ENCODE data around the gene WDPCP. TPM values are rescaled to one million over a fixed set of nuclear protein-coding genes. Genes with fewer than 3 reads are reported as not detected.

Gene WDPCP
- total RNA-seq, 3 donors from 2014 or later (not counting 1 experiment from before 2014, with no cell fraction given), result 22.0 to 23.7 (median 22.9) TPM

DNA sequence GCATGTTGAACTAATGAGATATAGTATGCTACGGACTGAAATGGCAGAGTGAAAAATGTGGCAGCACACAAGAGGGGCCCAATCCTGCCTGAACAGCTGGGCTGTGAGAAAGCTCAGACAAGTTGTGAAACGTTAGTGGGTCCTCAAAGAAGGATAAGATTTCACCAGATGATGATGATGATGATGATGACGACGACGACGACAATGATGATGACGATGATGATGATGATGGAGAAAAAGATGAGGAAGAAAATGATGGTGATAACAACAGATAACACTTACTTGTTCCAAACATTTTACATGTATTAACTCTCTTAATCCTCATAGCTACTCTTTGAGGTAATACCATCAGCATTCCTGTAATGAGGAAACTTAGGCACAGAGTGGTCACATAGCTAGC lies 94.2 kb downstream of the WDPCP start:
- Histone ChIP-seq H3K4me1 (ENCODE audit: control insufficient read depth, insufficient read depth, low read length) (no peaks in the 10 kb centered on the region), H3K27me3 (ENCODE audit: control insufficient read depth, insufficient read depth, low read length) (no peaks in the 10 kb centered on the region), H3K4me3 (ENCODE audit: low read length) (no peak overlapping the region), H3K9me3 (ENCODE audit: control insufficient read depth, insufficient read depth, low read length) (no peaks in the 10 kb centered on the region), H3K27ac (ENCODE audit: low read length) (no peak overlapping the region), H3K36me3 (ENCODE audit: control insufficient read depth, insufficient read depth, low read length) (no peaks in the 10 kb centered on the region)
- H3K9me3 Mint-ChIP-seq, result no peaks in the 10 kb centered on the region
- no peak overlapping the region for H3K4me3 Mint-ChIP-seq
- no peaks in the 10 kb centered on the region for H3K27me3 Mint-ChIP-seq (ENCODE audit: low read depth in 2 of 2)
- no peaks in the 10 kb centered on the region for H3K36me3 Mint-ChIP-seq
- no peak overlapping the region for H3K27ac Mint-ChIP-seq
- no peak for ATAC-seq
- no peak for TF ChIP-seq CTCF (IDR thresholded peaks at IDR 0.05)
- intact Hi-C loops (cut with micrococcal nuclease), result no loop called here
- H3K4me1 Mint-ChIP-seq, result peaks cover 14 to 18% of the 10 kb centered on the region in 2 donors
- 81% methylated on average over 7 of the region's 7 CpGs for WGBS (ENCODE audit: insufficient coverage)
- DNase-seq, result no peak

- peak; percentile 36 for TF ChIP-seq CTCF (IDR thresholded peaks at IDR 0.05)
- no peak overlapping the region for H3K27ac ChIP-seq (ENCODE audit: low read length)
- Mint-ChIP-seq H3K9me3 (no peaks in the 10 kb centered on the region), H3K4me1 (peaks cover 0 to 4% of the 10 kb centered on the region in 2 donors), H3K27me3 (ENCODE audit: low read depth in 2 of 2) (no peaks in the 10 kb centered on the region), H3K4me3 (no peak overlapping the region), H3K27ac (no peak overlapping the region), H3K36me3 (no peaks in the 10 kb centered on the region)
- ATAC-seq (no peak), DNase-seq (peak in 1 of 2 donors; percentile 5)
- H3K9me3 ChIP-seq (ENCODE audit: control insufficient read depth, insufficient read depth, low read length), result no peaks in the 10 kb centered on the region
- H3K36me3 ChIP-seq (ENCODE audit: control insufficient read depth, insufficient read depth, low read length), result no peaks in the 10 kb centered on the region
- intact Hi-C loops (cut with micrococcal nuclease), result loop anchor here (10.0 kb wide), 1 partner anchor 1033 kb away; no protein-coding TSS in a partner anchor
- no peaks in the 10 kb centered on the region for H3K27me3 ChIP-seq (ENCODE audit: control insufficient read depth, insufficient read depth, low read length)
- no CpG with 5 or more reads among the region's 2 CpGs for WGBS (ENCODE audit: insufficient coverage)
- no peaks in the 10 kb centered on the region for H3K4me1 ChIP-seq (ENCODE audit: control insufficient read depth, insufficient read depth, low read length)
- H3K4me3 ChIP-seq (ENCODE audit: low read length), result no peak overlapping the region
These were observed 100.1 kb downstream of the WDPCP start for GRCh38 chr2:63488118-63488713.

GRCh38 chr2:63486861-63487290 lies 101.4 kb downstream of the WDPCP start:
- Histone ChIP-seq H3K27ac (ENCODE audit: low read length) (no peak overlapping the region), H3K27me3 (ENCODE audit: control insufficient read depth, insufficient read depth, low read length) (no peaks in the 10 kb centered on the region), H3K4me3 (ENCODE audit: low read length) (no peak overlapping the region), H3K36me3 (ENCODE audit: control insufficient read depth, insufficient read depth, low read length) (no peaks in the 10 kb centered on the region), H3K4me1 (ENCODE audit: control insufficient read depth, insufficient read depth, low read length) (no peaks in the 10 kb centered on the region), H3K9me3 (ENCODE audit: control insufficient read depth, insufficient read depth, low read length) (no peaks in the 10 kb centered on the region)
- DNase-seq (no peak), ATAC-seq (no peak)
- Mint-ChIP-seq H3K4me1 (peaks cover 0 to 4% of the 10 kb centered on the region in 2 donors), H3K27me3 (ENCODE audit: low read depth in 2 of 2) (no peaks in the 10 kb centered on the region), H3K9me3 (no peaks in the 10 kb centered on the region), H3K36me3 (no peaks in the 10 kb centered on the region), H3K4me3 (no peak overlapping the region), H3K27ac (no peak overlapping the region)
- intact Hi-C loops (cut with micrococcal nuclease), result loop anchor here (10.0 kb wide), 1 partner anchor 1032 kb away; no protein-coding TSS in a partner anchor
- no peak for TF ChIP-seq CTCF (IDR thresholded peaks at IDR 0.05)
- 25% methylated on average over 1 of the region's 2 CpGs for WGBS (ENCODE audit: insufficient coverage)

- intact Hi-C loops (cut with micrococcal nuclease), result loop anchor here (10.0 kb wide), 1 partner anchor 1030 kb away; no protein-coding TSS in a partner anchor
- no peaks in the 10 kb centered on the region for H3K27me3 ChIP-seq (ENCODE audit: control insufficient read depth, insufficient read depth, low read length)
- H3K27ac ChIP-seq (ENCODE audit: low read length), result no peak overlapping the region
- no peaks in the 10 kb centered on the region for H3K4me1 ChIP-seq (ENCODE audit: control insufficient read depth, insufficient read depth, low read length)
- no peak overlapping the region for H3K27ac Mint-ChIP-seq
- H3K4me1 Mint-ChIP-seq, result peaks cover 0 to 4% of the 10 kb centered on the region in 2 donors
- ATAC-seq (no peak), DNase-seq (no peak)
- no peaks in the 10 kb centered on the region for H3K36me3 ChIP-seq (ENCODE audit: control insufficient read depth, insufficient read depth, low read length)
- H3K9me3 Mint-ChIP-seq, result no peaks in the 10 kb centered on the region
- 82% methylated on average over 6 of the region's 6 CpGs for WGBS (ENCODE audit: insufficient coverage)
- TF ChIP-seq CTCF (IDR thresholded peaks at IDR 0.05), result no peak
- no peaks in the 10 kb centered on the region for H3K27me3 Mint-ChIP-seq (ENCODE audit: low read depth in 2 of 2)
- no peak overlapping the region for H3K4me3 ChIP-seq (ENCODE audit: low read length)
- no peaks in the 10 kb centered on the region for H3K36me3 Mint-ChIP-seq
- no peak overlapping the region for H3K4me3 Mint-ChIP-seq
- no peaks in the 10 kb centered on the region for H3K9me3 ChIP-seq (ENCODE audit: control insufficient read depth, insufficient read depth, low read length)
These were observed 103.4 kb downstream of the WDPCP start for GRCh38 chr2:63484901-63485300.
